ENCODE results near the gene LMBRD2.

The LMBRD2 gene

DNA sequence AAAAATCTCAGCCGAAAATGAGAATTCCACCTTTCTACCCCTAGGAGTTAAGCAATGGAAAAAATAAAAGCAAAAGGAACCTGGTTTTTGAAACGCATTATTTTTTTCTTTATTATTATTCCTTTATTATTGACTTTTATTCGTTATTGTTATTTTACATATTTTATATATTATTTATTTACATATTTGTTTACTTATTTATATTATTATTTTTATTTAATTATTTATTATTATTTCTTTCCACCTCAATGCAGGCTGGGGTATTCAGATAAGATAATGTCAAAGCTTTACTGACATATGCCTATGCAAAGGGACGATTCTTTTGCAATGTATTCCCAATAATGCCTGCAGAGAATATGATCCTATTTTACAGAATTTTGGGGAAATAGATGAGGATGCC is 101.7 kb downstream of the LMBRD2 start:
- no peak for TF ChIP-seq ZFX (IDR thresholded peaks at IDR 0.05)
- TF ChIP-seq CTCF (conservative IDR thresholded peaks at IDR 0.05) = no peak
- no peak overlapping the region for H3K27ac ChIP-seq
